NCI-H748 treated with DMSO at 0.1 percent for 48 hours (cell line): ENCODE data around the gene PCCB.
"Not testable (repeated sequence)": the region's sequence is repeated elsewhere in the genome, so short reads cannot be mapped to it uniquely, and the experiment has no call there.

Experiments
- DNase-seq: peaks from one replicate; lab custom pipeline; 2025; lab: John Stamatoyannopoulos, UW

Gene PCCB

DNA sequence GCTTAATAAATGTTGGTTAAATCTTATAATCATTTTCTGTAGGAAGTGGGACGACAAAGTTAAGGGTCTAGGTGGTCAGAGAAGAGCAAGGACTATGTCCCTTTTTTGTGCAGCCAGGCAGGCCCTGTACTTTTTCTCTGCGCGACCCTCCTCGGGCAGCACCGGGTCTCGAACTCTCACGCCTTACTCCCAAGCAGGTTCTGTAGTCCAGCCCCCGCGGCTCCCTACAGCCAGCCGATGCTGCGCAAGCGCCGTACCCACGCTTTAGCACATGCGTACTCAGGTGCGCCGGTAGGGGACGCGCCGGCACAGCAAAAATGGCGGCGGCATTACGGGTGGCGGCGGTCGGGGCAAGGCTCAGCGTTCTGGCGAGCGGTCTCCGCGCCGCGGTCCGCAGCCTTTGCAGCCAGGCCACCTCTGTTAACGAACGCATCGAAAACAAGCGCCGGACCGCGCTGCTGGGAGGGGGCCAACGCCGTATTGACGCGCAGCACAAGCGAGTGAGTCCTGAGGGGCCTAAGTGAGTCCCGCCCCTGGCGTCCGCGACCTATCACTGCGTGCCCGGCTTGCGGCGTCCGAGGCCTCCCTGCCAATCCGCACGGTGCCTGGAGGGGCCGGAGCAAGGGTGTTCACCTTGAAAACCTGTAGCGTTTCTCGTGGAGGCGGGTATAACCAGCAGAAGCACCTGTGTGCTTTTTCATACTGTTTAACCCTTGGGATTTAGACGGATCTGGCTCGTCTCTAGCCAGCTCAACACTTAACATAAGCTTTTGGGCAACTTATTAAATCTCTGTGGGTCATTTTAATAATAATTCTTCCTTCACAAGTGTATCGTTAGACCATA lies at the start of gene PCCB:
Gene PCCB, plus strand, starts transcription at position 282 of the 844 bp plus-strand sequence. Its CDS starts 36 bp downstream, at position 318.
- DNase-seq = peak; percentile 84

DNA sequence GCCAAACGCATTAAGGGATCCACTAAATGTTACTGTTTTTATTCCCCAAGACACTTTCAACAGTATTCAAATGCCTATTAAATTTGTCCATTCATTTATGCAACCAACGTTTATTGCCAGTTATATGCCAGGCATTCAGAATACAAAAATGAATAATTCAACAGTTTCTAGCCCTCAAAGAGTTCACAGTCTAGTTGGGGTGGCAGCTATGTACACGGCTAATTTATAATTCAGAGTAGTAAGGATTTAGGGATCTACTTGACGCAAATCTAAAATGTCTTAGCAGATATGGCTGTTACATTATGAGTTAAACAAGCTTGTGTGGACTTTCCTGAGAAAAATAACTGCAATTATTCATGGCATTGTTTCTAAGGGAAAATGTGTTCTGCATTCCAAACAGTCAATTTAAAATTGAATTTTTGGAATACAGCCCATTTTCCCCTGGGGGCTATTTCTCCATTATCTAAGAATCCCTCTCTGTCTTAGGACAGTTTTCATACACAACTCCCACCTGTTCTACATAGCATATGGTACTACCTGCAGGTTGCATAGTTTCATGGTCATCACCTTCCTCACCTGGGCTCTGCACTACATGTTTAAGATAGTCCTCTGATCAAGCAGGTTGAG lies 42.5 kb upstream of the PCCB start:
- DNase-seq = no peak

DNA sequence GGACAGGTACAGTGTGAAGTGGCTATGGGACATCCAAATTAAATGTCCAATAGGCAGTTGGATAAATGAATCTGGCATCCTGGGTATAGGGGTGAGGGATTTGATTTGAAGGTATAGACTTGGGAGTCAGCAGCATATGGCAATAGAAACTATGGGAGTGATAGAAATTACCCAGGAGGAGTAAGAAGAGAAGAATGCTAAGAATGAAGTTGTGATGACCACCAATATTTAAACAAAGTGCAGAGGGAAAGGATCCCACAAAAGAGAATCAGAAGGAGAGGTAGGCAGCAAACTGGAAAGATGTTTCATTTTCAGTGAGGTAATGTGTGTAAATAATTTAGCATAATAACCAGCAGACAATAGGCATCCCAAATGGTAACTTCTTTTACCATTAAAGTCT lies 40.2 kb upstream of the PCCB start:
- DNase-seq = no peak

DNA sequence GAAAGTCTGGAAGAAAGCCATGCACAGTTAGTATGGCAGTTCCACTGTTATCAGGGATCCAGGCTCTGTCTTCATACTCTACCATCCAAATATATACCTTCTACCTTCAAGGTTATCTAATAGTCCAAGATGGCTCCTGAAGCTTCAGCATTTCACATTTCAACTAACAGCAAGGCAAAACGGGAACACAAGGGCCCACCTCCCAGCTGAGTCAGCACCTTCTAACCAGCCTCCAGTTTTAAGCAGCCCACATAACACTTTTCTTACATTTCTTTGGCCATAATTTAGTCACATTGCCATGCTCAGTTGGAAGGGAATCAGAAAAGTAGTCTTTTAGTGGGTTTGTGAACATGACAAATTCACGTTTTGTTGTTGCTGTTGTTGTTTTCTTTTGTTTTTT lies 38.6 kb upstream of the PCCB start:
- no peak for DNase-seq

DNA sequence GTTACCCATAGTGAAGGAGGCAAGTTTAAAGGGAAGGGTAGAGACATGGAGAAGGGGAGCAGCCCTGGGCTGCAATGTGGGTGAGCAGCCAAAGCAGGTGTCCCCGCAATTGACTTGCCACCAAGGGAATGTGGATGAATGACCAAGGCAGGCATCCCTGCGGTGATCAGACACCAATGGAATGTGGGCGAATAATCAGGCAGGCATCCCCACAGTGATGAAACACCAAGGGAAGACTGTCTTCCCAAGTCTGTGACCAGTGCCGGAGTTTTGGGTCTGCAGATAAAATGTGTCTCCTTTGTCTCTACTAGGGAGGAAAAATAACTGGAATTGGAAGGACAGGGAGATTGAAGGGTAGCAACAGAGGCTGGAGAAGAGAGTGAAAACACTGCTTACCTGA lies 27.4 kb upstream of the PCCB start:
- DNase-seq = not testable (repeated sequence)

DNA sequence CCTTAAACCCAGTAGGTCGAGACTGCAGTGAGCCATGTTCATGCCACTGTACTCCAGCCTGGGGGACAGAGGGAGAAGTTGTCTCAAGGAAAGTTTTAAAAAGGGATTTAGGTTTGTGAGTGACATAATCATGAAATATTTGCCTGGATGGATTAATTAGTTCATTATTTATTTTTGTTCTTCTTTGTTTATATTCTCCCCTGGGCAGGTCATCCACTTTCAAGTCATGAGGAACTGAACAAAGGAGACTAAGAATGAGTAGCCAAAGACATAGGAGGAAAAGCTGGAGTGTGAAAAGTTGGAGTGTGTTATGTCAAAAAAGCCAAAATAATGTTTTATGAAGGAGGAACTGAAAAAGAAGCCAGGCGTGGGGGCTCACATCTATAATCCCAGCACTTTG lies 17.7 kb upstream of the PCCB start:
- no peak for DNase-seq

DNA sequence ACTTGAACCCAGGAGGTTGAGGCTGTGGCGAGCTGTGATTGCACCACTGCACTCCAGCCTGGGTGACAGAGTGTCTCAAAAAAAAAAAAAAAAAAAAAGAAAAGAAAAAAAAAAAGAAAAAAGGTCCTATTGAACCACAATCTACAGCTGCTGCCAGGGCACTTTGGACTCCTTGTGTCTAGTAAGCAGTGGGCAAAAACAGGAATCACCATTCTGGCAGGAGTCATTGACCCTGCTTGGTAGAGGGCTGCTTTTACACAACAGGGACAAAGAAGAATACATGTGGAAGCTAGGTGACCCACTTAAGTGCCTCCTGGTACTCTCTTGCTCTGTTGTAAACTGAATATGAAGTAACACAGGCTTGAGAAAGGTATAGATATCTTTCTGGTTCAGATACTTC lies 14.6 kb upstream of the PCCB start:
- no peak for DNase-seq

DNA sequence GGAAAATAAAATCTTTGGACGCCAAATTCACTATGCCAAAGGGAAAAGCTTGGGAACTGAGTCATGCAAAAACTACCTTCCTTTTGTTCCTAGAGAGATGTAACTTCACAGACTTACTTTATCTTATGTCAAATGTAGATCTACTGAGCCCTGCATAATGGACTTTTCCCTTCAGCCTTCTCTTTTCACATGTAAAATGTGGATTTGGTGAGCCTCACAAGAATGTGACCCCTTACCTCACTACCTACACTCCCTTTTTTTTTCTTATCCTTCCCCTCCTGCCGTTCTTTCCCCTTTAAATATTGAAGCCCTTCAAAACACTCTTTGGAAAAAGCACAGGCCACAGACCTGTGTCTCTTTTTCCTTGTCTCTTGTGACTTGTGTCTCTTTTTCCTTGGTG lies 14.0 kb upstream of the PCCB start:
- no peak for DNase-seq

DNA sequence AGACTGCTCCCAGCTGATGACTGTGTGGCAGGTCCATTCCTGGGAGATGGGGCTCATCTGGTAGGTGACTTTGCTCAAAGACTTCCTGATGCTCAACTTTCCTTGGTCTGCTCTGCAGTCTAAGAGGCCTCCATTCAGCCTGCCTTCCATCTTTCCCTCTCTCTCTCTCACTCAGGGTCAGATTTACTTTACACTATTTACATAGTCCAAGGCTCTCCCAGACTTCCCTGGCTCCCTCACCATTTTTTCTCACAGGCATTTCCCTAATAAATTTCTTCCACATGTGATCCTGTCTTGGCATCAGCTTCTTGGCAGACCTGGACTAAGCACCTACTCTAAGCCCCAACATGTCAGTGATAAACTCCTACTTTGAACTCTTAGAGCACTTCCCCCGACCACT lies 13.0 kb upstream of the PCCB start:
- no peak for DNase-seq

DNA sequence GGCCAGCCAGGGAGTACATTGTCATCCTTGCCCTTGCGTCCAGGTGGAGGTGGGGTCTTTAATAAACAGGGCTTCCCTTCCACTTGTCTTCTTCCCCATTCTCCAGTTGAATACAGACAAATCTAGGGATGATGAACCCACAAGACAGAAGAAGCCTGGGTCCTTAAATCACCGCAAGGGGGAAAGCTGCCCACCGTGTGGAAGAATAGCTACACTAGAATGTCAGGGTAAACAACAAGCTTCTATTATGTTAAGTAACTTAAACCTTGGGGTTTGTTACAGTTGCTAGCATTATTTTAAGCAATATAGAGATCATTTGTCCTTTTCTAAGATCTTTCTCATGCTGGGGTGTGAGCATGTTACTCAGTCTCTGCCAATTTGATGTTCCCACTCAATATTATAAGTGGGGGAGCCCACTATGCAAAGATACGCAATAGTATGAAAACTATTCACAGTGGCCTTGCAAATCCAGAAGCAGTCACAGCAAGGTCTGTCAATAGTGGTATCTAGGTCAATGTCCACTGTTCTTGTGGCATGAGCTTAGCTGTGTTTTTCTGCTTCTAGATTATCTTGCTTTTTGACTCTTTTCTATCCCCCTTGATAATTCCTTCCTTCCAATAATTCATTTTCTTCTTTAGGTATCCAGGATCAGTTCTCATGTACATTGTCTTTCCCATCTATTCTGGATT lies 12.0 kb upstream of the PCCB start:
- DNase-seq = no peak

DNA sequence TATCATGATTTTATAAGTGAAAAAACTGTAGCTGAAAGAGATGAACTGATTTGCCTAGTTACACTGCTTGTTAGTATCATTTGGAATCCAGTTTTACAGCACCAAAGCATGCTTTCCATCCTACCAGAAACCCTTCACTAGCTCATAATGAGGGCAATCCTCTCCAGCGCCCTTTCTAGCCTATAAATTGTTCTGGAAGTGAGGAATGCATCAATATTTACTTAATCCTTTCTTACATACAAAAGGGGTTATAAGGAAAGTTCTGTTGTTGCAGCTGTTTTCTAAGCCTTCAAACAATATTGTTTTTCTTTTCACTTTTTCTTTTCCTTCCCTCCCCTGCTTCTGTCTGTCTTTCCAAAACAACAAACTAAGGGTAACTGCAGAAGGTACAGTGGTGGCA lies 11.0 kb upstream of the PCCB start:
- no peak for DNase-seq

DNA sequence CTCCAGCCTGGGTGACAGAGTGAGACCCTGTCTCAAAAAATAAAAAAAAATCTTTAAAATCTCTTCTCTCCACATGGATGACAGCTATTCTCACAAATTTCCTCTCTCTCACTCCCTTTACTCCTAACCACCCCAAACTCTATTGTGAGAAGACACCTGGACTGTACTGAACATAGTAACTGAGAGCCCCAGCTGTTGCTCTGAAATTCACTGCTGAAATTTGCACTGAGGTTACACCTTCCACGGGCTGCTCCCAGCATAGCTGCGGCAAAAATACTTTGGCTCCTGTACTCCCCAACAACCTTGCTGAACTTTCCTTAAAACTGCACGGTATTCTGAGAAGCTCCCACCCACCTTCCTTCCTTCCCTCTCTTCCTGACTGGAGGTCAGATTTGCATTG lies 4.4 kb upstream of the PCCB start:
- DNase-seq = no peak

DNA sequence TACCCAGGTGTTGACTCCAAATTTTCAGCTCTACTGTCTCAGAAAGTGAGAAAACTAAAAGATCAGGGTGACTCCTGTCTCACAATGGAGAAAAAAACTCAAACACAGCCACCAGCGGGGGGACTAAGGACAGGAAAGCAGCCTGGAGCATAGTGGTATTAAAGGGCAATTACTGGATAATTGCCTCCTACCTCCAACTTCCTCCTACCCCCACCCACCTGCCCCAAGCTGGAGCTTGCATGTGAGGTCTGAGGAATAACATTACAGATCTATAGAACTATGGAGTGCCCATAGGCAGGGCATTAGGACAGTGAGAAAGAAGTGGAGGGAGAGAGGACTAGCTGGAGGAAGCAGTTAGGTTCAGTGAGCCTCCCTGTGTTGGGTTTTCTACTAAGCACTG lies 2.7 kb upstream of the PCCB start:
- no peak for DNase-seq

DNA sequence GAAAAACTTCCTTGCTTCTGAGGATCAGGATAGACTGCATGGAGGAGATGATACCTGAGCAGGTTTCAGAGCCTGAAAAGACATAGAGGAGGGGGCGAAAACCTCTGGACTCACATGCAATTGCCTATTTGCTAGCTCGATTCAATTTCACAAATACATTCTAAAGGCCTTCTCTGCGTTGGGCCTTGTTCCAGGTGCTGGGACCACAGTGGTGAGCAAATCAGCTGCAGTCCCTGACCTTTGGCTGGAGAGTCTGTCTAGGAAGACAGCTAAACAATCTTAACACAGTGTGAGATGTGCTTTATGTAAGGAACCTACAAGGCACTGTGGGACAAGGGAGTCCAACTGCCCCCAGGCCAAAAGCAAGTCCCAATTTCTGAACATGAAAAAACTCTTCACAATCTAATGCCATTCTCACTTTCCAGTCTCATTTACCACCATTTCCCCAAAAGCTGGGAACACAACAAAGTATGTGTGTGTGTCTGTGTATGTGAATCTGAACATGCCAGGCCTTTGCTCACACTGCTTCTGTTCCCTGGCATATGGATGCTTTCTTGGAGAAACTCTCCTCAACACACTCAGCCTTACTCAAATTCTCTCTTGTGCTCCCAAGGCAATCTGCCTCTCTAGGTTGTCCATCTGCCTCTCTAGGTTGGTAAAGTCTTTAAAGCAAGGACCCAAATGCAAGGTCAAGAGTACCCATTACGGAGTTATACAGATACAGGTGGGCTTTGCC lies 2.1 kb upstream of the PCCB start:
- no peak for DNase-seq

DNA sequence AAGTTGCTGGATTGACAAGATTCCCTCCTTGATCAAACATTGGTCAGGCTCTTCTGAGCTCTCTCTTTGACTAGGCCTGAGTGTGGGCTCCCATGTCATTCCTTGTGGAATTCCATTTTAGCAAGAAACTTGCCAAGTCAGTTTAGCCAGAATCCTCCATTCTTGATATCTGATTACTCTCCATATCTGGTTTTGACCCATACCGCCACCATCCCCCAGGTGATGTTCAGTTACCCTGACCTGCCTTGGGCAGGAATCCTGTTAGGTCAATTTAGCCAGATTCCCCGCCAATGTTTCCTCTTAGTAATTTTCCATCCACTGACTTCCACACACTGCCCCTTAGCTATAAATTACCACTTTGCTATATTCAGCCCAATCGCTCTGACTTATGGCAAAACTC lies 1.0 kb upstream of the PCCB start:
- DNase-seq = no peak

DNA sequence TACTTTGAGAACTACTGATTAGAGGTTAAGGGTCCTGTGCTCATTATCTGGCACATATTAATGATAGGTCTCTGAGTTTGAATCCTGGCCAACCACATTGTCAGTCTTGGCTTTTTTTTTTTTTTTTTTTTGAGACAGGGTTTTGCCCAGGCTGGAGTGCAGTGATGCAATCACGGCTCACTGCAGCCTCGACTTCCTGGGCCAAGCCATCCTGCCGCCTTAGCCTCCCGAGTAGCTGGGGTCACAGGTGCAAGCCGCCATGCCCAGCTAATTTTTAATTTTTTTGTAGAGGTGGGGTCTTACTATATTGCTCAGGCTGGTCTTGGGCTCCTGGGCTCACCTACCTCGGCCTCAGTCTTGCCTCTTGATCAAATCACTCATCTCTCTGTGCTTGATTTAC lies 547 bp upstream of the PCCB start:
- no peak for DNase-seq

DNA sequence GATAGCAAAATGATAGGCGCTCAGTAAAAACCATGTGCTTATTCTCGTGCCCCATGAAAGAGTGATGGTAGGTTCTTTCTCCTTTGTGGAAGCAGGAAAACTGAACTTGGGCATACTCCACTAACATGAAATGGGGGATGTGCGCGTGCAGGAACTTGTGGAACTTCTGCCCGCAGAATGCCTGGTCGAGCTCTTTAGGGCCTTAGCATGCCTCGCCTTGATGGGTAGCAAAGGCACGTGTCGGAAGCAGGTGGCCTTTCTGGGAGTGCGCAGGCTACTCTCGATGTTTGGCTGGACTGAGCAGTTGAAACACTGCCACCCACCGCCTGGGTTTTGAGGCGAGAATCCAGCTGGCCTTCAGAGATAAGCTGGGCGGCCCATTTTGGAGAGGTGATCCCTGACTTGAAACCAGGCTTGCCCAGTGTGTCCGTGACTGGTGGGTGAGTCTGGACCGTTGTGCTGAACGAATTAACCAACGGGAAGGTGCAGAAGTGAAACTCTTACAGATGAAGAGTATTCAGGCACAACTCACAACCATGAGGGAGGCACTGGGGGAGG lies 842 bp downstream of the PCCB start:
- DNase-seq = no peak

DNA sequence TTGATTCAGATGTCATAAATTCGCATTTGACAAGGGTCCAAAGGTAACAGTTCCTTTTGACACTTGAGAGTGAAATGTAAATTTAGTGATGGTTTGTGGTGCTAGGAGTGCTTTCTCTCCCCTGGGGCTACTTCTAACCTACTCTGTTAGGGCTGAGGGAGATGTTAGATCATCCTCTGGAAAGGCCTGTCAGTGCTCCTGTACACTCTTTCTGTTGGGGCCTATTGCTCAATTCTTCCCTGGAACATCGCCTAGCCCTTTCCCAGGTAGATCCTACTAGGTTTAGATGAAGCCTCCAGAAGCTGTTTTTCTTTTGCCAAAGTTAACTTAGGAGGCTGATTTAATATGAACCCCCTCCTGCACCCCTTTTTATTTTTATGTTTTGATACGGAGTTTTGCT lies 1.4 kb downstream of the PCCB start:
- no peak for DNase-seq

DNA sequence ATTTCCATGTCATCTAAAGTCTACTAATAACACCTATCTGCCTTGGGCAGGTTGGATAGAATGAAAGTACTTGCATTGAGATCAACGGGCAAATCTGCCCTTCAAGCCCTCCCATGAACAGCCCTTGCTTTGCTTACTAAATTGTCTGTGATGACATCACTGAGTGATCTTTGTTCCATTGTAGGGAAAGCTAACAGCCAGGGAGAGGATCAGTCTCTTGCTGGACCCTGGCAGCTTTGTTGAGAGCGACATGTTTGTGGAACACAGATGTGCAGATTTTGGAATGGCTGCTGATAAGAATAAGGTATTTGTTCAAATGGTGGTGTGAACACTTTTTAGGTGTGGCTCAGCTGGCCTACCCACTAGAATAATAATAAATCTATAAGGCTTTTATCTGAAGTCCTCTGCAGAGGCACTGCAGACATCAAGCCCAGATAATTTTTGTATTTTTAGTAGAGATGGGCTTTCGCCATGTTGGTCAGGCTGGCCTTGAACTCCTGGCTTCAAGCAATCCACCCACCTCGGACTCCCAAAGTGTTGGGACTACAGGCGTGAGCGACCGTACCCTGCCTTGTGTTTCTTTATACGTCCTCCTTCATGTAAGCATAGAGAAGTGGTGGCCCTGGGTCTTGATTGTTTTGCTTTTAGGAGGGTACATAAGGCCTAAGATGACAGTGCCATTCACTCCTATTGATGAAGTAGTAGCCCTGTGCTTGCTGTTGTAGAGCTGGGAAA lies 5.7 kb downstream of the PCCB start:
- DNase-seq = no peak

DNA sequence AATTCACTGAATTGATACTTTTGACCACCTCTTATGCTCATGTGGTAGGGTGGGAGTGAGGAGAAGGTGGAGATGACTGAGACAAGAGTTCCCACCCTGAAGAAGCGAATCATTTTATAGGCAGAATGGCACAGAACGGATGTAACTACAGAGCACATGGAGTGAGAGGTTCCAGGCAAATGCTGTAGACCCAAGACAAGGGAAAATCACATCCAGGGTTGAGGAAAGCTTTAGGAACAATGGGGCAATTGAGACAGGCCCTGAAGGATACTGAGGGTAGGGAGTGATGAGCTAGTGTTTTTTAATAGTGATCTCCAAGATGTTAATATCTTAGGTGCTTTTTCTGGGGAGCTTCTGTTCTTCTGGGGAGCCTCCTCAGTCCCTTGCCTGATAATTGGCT lies 8.1 kb downstream of the PCCB start:
- no peak for DNase-seq

DNA sequence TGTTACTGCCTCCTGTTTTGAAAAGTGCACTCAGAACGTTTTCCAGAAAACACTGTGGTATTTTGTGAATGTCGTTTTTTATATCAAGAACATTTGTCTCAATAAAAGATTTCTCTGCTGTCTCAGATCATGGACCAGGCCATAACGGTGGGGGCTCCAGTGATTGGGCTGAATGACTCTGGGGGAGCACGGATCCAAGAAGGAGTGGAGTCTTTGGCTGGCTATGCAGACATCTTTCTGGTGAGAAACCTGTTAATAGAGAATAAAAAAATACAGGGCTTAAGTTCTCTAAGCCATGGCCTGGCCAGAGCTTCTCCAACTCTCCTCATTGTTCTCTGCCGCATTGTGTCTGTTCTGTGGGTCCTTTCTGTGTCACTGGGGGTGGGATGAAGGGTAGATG lies 11.7 kb downstream of the PCCB start:
- DNase-seq = no peak

DNA sequence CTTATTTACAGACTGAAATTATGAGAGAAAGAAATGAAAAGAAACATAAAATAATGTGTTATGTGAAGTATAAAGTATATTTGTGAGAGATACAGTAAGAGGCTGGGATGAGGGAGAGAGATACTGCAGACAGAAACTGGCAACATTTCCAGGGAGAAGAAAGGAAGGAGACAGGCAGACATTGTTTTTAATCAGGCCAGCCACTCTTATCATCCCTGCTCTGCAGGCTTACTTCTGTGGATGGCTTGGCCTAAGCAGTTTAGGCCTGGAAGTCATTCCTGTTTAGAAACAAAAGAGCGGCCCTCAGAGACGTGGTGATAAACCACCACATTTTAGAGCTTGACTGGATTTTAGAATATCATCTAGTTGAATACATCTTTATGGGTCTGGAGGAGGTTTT lies 12.4 kb downstream of the PCCB start:
- DNase-seq = no peak
